Ishikawa (cell line): Measurements from ENCODE around the gene TMEM255A.

Source experiments
- CEBPB ChIP-seq: IDR thresholded peaks from 2 replicates; pipeline ENCODE4 v1.6.1; 2012
- EGR1 ChIP-seq: IDR thresholded peaks from 2 replicates; pipeline ENCODE4 v1.6.1; 2012
- EP300 ChIP-seq: IDR thresholded peaks from 2 replicates; pipeline ENCODE4 v1.6.1; 2012; ENCODE audit warnings: borderline replicate concordance
- FOXM1 ChIP-seq: IDR thresholded peaks from 2 replicates; pipeline ENCODE4 v1.6.1; 2012; ENCODE audit warnings: low read depth, borderline replicate concordance
- NFIC ChIP-seq: IDR thresholded peaks from 2 replicates; pipeline ENCODE4 v1.6.1; 2012
- RAD21 ChIP-seq: IDR thresholded peaks from 2 replicates; pipeline ENCODE4 v1.6.1; 2012; ENCODE audit warnings: low read depth
- TAF1 ChIP-seq: IDR thresholded peaks from 2 replicates; pipeline ENCODE4 v1.6.1; 2012; ENCODE audit warnings: low read depth, mild to moderate bottlenecking
- TCF12 ChIP-seq: IDR thresholded peaks from 2 replicates; pipeline ENCODE4 v1.6.1; 2012; ENCODE audit warnings: low read depth
- TEAD4 ChIP-seq: IDR thresholded peaks from 2 replicates; pipeline ENCODE4 v1.6.1; 2012
- YY1 ChIP-seq: IDR thresholded peaks from 2 replicates; pipeline ENCODE4 v1.6.1; 2012; ENCODE audit warnings: low read depth
- TF ChIP-seq, protein P1 (sequence below): IDR thresholded peaks from 2 replicates; pipeline ENCODE4 v1.6.1; 2012
- TF ChIP-seq, protein P2 (sequence below): IDR thresholded peaks from 2 replicates; pipeline ENCODE4 v1.6.1; 2012; ENCODE audit warnings: low read depth, mild to moderate bottlenecking
- TF ChIP-seq, protein P3 (sequence below): IDR thresholded peaks from 2 replicates; pipeline ENCODE4 v1.6.1; 2012

DNA sequence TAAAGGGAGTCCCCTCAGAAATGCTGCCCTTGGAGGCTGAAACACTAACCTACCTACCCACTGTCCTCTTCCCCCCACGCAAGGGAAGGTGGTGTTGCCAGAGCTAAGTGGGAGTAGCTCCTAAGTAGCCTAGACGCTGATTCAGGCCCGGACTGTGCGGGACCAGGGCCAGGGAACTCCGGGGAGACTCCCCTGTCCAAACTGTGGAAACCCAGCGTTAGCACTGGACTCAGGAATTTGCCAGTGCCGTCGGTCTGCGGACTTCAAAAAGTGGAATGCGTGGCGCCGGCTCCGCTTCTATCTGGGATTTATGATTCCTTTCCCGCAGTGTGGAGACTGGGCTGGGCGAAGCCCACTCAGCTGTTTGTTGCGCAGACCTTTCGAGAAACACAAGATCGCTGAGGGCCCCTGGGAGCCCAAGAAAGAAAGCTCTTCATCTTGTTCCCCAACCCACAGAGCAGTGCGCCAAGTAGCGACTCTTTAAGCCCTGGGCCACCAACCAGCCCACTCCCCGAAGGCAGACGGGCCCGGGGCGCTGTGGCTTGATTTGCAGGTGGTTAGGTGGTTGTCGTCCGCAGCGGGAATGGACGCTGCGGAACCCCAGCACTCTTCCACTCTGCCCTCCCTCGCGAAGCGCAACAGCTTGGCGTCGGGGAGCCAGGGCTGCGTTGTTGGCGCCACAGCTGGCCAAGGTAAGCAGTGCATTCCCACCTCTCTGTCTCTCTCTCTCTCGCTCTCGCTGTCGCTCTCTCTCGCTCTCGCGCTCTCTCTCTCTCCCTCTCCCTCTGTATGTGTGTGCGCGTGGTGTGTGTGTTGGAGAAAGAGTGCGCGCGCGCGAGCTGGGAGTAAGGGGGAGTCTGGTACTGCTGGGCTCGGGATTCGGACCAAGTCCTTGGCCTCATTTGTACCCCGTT is 2.0 kb downstream of the TMEM255A start:
- no peak for TF ChIP-seq EP300
- TF ChIP-seq YY1, result no peak
- TF ChIP-seq, protein P1, sequence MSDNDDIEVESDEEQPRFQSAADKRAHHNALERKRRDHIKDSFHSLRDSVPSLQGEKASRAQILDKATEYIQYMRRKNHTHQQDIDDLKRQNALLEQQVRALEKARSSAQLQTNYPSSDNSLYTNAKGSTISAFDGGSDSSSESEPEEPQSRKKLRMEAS, result peak; percentile 90
- TF ChIP-seq, protein P2, sequence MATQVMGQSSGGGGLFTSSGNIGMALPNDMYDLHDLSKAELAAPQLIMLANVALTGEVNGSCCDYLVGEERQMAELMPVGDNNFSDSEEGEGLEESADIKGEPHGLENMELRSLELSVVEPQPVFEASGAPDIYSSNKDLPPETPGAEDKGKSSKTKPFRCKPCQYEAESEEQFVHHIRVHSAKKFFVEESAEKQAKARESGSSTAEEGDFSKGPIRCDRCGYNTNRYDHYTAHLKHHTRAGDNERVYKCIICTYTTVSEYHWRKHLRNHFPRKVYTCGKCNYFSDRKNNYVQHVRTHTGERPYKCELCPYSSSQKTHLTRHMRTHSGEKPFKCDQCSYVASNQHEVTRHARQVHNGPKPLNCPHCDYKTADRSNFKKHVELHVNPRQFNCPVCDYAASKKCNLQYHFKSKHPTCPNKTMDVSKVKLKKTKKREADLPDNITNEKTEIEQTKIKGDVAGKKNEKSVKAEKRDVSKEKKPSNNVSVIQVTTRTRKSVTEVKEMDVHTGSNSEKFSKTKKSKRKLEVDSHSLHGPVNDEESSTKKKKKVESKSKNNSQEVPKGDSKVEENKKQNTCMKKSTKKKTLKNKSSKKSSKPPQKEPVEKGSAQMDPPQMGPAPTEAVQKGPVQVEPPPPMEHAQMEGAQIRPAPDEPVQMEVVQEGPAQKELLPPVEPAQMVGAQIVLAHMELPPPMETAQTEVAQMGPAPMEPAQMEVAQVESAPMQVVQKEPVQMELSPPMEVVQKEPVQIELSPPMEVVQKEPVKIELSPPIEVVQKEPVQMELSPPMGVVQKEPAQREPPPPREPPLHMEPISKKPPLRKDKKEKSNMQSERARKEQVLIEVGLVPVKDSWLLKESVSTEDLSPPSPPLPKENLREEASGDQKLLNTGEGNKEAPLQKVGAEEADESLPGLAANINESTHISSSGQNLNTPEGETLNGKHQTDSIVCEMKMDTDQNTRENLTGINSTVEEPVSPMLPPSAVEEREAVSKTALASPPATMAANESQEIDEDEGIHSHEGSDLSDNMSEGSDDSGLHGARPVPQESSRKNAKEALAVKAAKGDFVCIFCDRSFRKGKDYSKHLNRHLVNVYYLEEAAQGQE, result no peak
- TF ChIP-seq TCF12, result no peak
- TF ChIP-seq CEBPB, result no peak
- TF ChIP-seq TEAD4, result peak; percentile 47; the same call in 1 of the 2 replicates
- TF ChIP-seq EGR1, result no peak
- peak; percentile 40; the same call in 1 of the 2 replicates for TF ChIP-seq RAD21
- TF ChIP-seq TAF1, result no peak
- no peak for TF ChIP-seq FOXM1
- TF ChIP-seq NFIC, result no peak
- TF ChIP-seq, protein P3, sequence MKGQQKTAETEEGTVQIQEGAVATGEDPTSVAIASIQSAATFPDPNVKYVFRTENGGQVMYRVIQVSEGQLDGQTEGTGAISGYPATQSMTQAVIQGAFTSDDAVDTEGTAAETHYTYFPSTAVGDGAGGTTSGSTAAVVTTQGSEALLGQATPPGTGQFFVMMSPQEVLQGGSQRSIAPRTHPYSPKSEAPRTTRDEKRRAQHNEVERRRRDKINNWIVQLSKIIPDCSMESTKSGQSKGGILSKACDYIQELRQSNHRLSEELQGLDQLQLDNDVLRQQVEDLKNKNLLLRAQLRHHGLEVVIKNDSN, result no peak
